ENCODE results near the gene TBCA.

- no peak for TF ChIP-seq POLR2A (IDR thresholded peaks at IDR 0.05; ENCODE audit: low read depth)
- TF ChIP-seq CTCF (IDR thresholded peaks at IDR 0.05), result no peak
Measured at GRCh38 chr5:77709993-77710685, 66.0 kb downstream of the TBCA start.
